ENCODE results near the gene SYVN1.
"Not testable (repeated sequence)": the region's sequence is repeated elsewhere in the genome, so short reads cannot be mapped to it uniquely, and the experiment has no call there.

SYVN1 gene

GRCh38 chr11:65150509-65151299 is 16.4 kb upstream of the SYVN1 start:
- peak; percentile 85 for DNase-seq

- not testable (repeated sequence) for DNase-seq
Measured at GRCh38 chr11:65150131-65150508, 15.8 kb upstream of the SYVN1 start.

GRCh38 chr11:65148657-65149056 is 14.3 kb upstream of the SYVN1 start:
- DNase-seq, result no peak

- DNase-seq, result no peak
Measured at GRCh38 chr11:65147352-65148075, 13.2 kb upstream of the SYVN1 start.

GRCh38 chr11:65141896-65142494 is 7.7 kb upstream of the SYVN1 start:
- no peak for DNase-seq

- DNase-seq, result no peak
Measured at GRCh38 chr11:65136515-65137096, 2.3 kb upstream of the SYVN1 start.

- DNase-seq, result no peak
Measured at GRCh38 chr11:65135633-65136145, 1.4 kb upstream of the SYVN1 start.

GRCh38 chr11:65134952-65135632 is 773 bp upstream of the SYVN1 start:
- DNase-seq, result peak; percentile 97

- no peak for DNase-seq
Measured at GRCh38 chr11:65133724-65134123, 595 bp downstream of the SYVN1 start.

- no peak for DNase-seq
Measured at GRCh38 chr11:65132988-65133700, 1.2 kb downstream of the SYVN1 start.

GRCh38 chr11:65132238-65132987 is 1.9 kb downstream of the SYVN1 start:
- no peak for DNase-seq

GRCh38 chr11:65131895-65132237 is 2.5 kb downstream of the SYVN1 start:
- no peak for DNase-seq

- no peak for DNase-seq
Measured at GRCh38 chr11:65131417-65131776, 2.9 kb downstream of the SYVN1 start.

- no peak for DNase-seq
Measured at GRCh38 chr11:65130631-65131416, 3.5 kb downstream of the SYVN1 start.

GRCh38 chr11:65129649-65130441 is 4.5 kb downstream of the SYVN1 start:
- no peak for DNase-seq

GRCh38 chr11:65128182-65129145 is 5.9 kb downstream of the SYVN1 start:
- no peak for DNase-seq

- DNase-seq, result no peak
Measured at GRCh38 chr11:65127473-65128181, 6.7 kb downstream of the SYVN1 start.

Data from fibroblast of skin of right quadriceps (primary cell).